ENCODE data around the gene ZNF564.

GRCh38 chr19:12484011-12484370, 67.3 kb downstream of the ZNF564 start:
- TF ChIP-seq CTCF (IDR thresholded peaks at IDR 0.05) (no peak), POLR2AphosphoS5 (IDR thresholded peaks at IDR 0.05) (no peak)
